OCI-LY1 (cell line): ENCODE data around the gene RAX2.
"Not testable (repeated sequence)": the region's sequence is repeated elsewhere in the genome, so short reads cannot be mapped to it uniquely, and the experiment has no call there.

Experiments used
- EZH2 ChIP-seq: fragments of 200-600 bp; sonication (generic), shearing (Covaris generic); IDR thresholded peaks from 2 replicates; pipeline ENCODE4 v1.8.0; 2017; ENCODE audit warnings: borderline replicate concordance, mixed run types, mild to moderate bottlenecking, antibody characterized with exemption, low read length, moderate library complexity, mixed read lengths
- TF ChIP-seq, protein P1 (sequence below): fragments of 200-600 bp; sonication (generic), shearing (Covaris generic); IDR thresholded peaks from 2 replicates; pipeline ENCODE4 v1.5.1; 2017; ENCODE audit warnings: mild to moderate bottlenecking, antibody characterized with exemption, low read length, moderate library complexity, mixed read lengths

DNA sequence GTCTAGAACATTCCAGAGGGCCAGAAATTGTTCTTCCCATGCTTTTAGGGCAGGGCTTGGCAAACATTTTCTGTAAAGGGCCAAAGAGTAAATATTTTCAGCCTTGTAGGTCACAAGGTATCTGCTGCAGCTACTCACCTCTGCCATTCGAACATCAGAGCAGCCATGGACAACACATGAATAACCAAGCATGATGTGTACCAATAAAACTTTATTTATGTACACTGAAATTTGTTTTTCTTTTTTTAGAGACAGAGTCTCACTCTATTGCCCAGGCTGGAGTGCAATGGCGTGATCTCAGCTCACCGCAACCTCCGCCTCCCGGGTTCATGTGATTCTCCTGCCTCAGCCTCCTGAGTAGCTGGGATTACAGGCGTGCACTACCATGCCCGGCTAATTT, 14.3 kb downstream of the RAX2 start:
- TF ChIP-seq, protein P1, sequence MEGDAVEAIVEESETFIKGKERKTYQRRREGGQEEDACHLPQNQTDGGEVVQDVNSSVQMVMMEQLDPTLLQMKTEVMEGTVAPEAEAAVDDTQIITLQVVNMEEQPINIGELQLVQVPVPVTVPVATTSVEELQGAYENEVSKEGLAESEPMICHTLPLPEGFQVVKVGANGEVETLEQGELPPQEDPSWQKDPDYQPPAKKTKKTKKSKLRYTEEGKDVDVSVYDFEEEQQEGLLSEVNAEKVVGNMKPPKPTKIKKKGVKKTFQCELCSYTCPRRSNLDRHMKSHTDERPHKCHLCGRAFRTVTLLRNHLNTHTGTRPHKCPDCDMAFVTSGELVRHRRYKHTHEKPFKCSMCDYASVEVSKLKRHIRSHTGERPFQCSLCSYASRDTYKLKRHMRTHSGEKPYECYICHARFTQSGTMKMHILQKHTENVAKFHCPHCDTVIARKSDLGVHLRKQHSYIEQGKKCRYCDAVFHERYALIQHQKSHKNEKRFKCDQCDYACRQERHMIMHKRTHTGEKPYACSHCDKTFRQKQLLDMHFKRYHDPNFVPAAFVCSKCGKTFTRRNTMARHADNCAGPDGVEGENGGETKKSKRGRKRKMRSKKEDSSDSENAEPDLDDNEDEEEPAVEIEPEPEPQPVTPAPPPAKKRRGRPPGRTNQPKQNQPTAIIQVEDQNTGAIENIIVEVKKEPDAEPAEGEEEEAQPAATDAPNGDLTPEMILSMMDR, result not testable (repeated sequence)
- not testable (repeated sequence) for TF ChIP-seq EZH2
